Stomach (tissue), 4 donors: ENCODE measurements around the gene SPARC.

ENCODE experiments used
- CTCF ChIP-seq, 7 experiments: fragments of 450-650 bp in 4 of 7; fragments of 200-600 bp in 3 of 7; sonication (generic) in 3 of 7; IDR thresholded peaks; one replicate each; pipeline ENCODE4 v1.5.1; 2016 to 2019; ENCODE audit warnings: antibody characterized with exemption in 7 of 7, control low read depth in 2 of 7, mild to moderate bottlenecking in 1 of 7
- EP300 ChIP-seq: sonication (generic); formaldehyde crosslinking; IDR thresholded peaks from one replicate; pipeline ENCODE4 v1.6.1; 2017; ENCODE audit warnings: antibody characterized with exemption
- POLR2A ChIP-seq, 4 donors: fragments of 450-650 bp; IDR thresholded peaks; one replicate each; pipeline ENCODE4 v1.6.1; 2016; ENCODE audit warnings: antibody characterized with exemption in 4 of 4, control low read depth in 2 of 4, mild to moderate bottlenecking in 1 of 4, moderate library complexity in 1 of 4
- POLR2AphosphoS5 ChIP-seq, 3 donors: sonication (generic); formaldehyde crosslinking; IDR thresholded peaks; one replicate each; pipeline ENCODE4 v1.6.1; 2016; ENCODE audit warnings: antibody characterized with exemption in 3 of 3

GRCh38 chr5:151618907-151619306 lies 67.8 kb downstream of the SPARC start:
- TF ChIP-seq CTCF (IDR thresholded peaks at IDR 0.05) (no peak), EP300 (no peak), POLR2AphosphoS5 (IDR thresholded peaks at IDR 0.05) (no peak), POLR2A (IDR thresholded peaks at IDR 0.05) (no peak)
